ENCODE data around the gene SELENON. TPM values are rescaled to one million over a fixed set of nuclear protein-coding genes. Genes with fewer than 3 reads are reported as not detected.
A peak's percentile ranks its signal among the peaks of the same experiment; 100 is the strongest.

Gene SELENON
- total and polyA plus RNA-seq, 10 donors = 9.7 to 80.9 (median 56.7) TPM

DNA sequence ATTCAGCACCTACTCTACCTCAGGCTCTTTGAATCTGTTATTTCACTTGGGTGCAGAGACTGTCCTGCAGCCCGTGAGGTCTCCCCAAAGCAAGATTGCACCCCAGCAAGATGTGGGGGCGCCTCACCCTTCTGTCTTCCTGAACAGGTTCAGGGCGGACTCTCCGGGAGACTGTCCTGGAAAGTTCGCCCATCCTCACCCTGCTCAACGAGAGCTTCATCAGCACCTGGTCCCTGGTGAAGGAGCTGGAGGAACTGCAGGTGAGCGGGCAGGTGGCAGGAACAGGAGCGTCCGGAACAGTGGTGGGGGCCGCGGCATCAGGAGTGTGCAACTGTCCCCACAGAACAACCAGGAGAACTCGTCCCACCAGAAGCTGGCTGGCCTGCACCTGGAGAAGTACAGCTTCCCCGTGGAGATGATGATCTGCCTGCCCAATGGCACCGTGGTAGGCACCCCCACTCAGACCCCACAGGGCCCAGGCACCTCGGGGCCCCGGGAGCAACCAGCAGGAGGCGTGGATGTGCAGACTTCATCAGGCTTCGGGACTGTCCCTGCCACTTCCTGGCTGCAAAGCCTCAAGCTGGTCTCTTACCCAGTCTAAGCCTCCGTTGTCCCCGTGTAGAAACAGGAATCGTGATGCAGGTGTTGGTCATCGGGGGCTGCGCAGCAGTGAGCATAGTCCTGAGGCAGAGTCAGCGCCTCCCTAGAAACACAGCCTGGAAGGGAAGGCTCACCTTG, 13.9 kb downstream of the SELENON start:
- intact Hi-C loops (cut with DNase I; ENCODE audit: low total_unique reads) = no loop called here
- peak in 1 of 3 donors; percentile 29 for TF ChIP-seq POLR2AphosphoS5 (IDR thresholded peaks at IDR 0.05)
- TF ChIP-seq, protein P1, sequence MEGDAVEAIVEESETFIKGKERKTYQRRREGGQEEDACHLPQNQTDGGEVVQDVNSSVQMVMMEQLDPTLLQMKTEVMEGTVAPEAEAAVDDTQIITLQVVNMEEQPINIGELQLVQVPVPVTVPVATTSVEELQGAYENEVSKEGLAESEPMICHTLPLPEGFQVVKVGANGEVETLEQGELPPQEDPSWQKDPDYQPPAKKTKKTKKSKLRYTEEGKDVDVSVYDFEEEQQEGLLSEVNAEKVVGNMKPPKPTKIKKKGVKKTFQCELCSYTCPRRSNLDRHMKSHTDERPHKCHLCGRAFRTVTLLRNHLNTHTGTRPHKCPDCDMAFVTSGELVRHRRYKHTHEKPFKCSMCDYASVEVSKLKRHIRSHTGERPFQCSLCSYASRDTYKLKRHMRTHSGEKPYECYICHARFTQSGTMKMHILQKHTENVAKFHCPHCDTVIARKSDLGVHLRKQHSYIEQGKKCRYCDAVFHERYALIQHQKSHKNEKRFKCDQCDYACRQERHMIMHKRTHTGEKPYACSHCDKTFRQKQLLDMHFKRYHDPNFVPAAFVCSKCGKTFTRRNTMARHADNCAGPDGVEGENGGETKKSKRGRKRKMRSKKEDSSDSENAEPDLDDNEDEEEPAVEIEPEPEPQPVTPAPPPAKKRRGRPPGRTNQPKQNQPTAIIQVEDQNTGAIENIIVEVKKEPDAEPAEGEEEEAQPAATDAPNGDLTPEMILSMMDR (IDR thresholded peaks at IDR 0.05 in 8 of 11, conservative IDR thresholded peaks at IDR 0.05 in 3 of 11) = no peak
- DNase-seq = no peak
- 86 to 91% (median 87%) methylated on average over 13 to 24 of the region's 24 CpGs for WGBS, 5 donors
- H3K27ac ChIP-seq = no peak overlapping the region
- no peaks in the 10 kb centered on the region for H3K9me3 ChIP-seq
- peaks cover 0 to 75% (median 42%) of the 10 kb centered on the region in 6 donors for H3K36me3 ChIP-seq
- H3K4me3 ChIP-seq = no peak overlapping the region
- peaks cover 13 to 43% (median 35%) of the 10 kb centered on the region in 6 donors for H3K4me1 ChIP-seq
- H3K27me3 ChIP-seq (replicated peaks in 1 of 7) = no peaks in the 10 kb centered on the region

DNA sequence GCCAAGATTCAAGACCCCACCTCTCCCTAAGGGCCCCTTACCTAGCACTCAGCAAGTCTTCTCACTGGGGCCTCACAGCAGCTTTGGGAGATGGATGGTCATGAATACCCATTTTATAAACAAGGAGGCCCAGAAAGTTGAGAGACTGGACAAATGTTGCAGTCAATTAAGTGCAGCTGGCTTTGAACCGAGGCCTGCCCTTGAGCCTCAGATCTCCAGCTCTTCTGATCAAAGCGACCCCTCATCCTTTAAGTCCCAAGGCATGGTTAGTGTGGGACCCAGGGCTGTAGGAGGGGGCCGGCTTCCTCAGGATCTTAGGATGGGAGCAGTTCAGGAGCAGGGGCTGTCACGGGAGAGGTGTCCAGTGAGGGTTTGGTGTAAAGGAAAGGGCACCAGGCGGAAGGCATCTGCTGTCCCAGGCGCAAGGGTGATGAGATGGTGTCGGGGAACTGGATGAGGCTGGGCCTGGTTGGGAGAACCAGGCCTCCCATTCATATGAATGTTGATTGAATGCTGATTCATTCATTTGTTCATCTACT, 14.6 kb downstream of the SELENON start:
- Histone ChIP-seq H3K36me3 (peaks cover 0 to 68% (median 37%) of the 10 kb centered on the region in 6 donors), H3K27ac (no peak overlapping the region), H3K4me1 (peaks cover 14 to 43% (median 33%) of the 10 kb centered on the region in 6 donors), H3K9me3 (no peaks in the 10 kb centered on the region), H3K4me3 (no peak overlapping the region), H3K27me3 (replicated peaks in 1 of 7) (no peaks in the 10 kb centered on the region)
- intact Hi-C loops (cut with DNase I; ENCODE audit: low total_unique reads) = no loop called here
- 91 to 100% (median 93%) methylated on average over 7 of the region's 7 CpGs for WGBS, 5 donors
- no peak for DNase-seq
- TF ChIP-seq, protein P1 (IDR thresholded peaks at IDR 0.05 in 8 of 11, conservative IDR thresholded peaks at IDR 0.05 in 3 of 11) = no peak
- TF ChIP-seq POLR2A (IDR thresholded peaks at IDR 0.05) = no peak
- TF ChIP-seq POLR2AphosphoS5 (IDR thresholded peaks at IDR 0.05) = no peak

DNA sequence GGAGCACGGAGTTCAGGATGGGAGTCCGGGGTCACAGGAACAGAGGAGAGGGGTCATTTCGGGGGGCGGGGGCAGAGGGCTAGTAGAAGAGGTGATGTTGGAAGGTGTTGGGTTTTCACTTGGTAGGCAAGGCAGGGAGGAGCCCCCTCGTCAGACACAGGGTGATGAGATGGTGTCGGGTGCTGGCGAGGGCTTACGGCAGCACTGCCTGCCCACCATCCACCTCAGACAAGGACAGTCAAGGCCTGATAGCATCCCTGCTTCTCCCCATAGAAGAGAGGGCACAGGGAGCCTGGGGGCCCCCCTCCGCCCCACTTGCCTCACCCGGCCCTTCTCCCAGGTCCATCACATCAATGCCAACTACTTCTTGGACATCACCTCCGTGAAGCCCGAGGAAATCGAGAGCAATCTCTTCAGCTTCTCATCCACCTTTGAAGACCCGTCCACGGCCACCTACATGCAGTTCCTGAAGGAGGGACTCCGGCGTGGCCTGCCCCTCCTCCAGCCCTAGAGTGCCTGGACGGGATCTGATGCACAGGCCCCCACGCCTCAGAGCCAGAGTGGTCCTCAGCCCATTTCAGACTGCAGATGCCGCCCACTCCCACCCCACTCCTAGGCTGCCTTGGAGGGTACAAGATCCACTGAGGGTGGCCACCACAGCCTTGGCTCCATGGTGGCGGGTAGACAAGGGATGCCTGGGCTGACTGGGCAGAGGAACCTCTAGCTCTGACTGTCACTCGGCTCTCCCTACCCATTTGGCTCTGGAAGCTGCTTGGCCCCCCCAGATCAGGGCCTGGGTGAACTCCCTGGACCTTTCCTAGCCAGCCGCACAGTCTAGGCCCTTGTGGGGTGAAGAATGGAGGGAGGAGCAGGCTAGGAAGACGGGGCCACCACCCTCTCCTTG, 15.5 kb downstream of the SELENON start:
- H3K4me1 ChIP-seq = peaks cover 6 to 36% (median 25%) of the 10 kb centered on the region in 6 donors
- TF ChIP-seq, protein P1 (IDR thresholded peaks at IDR 0.05 in 8 of 11, conservative IDR thresholded peaks at IDR 0.05 in 3 of 11) = no peak
- TF ChIP-seq POLR2AphosphoS5 (IDR thresholded peaks at IDR 0.05) = peak in 1 of 3 donors; percentile 12
- no peak for DNase-seq
- no peaks in the 10 kb centered on the region for H3K27me3 ChIP-seq (replicated peaks in 1 of 7)
- no peak overlapping the region for H3K4me3 ChIP-seq
- H3K36me3 ChIP-seq = peaks cover 0 to 60% (median 34%) of the 10 kb centered on the region in 6 donors
- no peaks in the 10 kb centered on the region for H3K9me3 ChIP-seq
- intact Hi-C loops (cut with DNase I; ENCODE audit: low total_unique reads) = no loop called here
- H3K27ac ChIP-seq = no peak overlapping the region
- WGBS, 5 donors = 89 to 95% (median 90%) methylated on average over 23 to 24 of the region's 24 CpGs
